SU-DHL-6 (cell line): ENCODE measurements around the gene TOGARAM2.

ENCODE experiments used
- H2AFZ ChIP-seq: fragments of 200-600 bp; sonication (generic); 2 replicates; pipeline ENCODE4 v1.6.1; 2014; ENCODE audit warnings: low read depth, mild to moderate bottlenecking, moderate library complexity, mixed read lengths, antibody characterized with exemption, low read length; ENCODE audit not compliant: severe bottlenecking
- H3F3A ChIP-seq: fragments of 200-600 bp; shearing (Covaris generic); 2 replicates; pipeline ENCODE4 v1.6.0; 2016; ENCODE audit warnings: antibody characterized with exemption, mild to moderate bottlenecking; ENCODE audit not compliant: insufficient read depth
- H3K27ac ChIP-seq: fragments of 200-600 bp; sonication (generic); 2 replicates; pipeline ENCODE4 v1.5.1; 2016; ENCODE audit warnings: low read depth, mild to moderate bottlenecking, low read length, moderate library complexity, mixed read lengths
- H3K27me3 ChIP-seq: fragments of 200-600 bp; sonication (generic), shearing (Covaris generic); 2 replicates; pipeline ENCODE4 v1.6.0; 2014; ENCODE audit warnings: mild to moderate bottlenecking, low read length
- H3K36me3 ChIP-seq: fragments of 200-600 bp; sonication (generic); 2 replicates; pipeline ENCODE4 v1.6.1; 2014; ENCODE audit warnings: mild to moderate bottlenecking, low read length, mixed read lengths
- H3K4me2 ChIP-seq: fragments of 300-600, 200-600 bp; shearing (Covaris generic), sonication (generic); 2 replicates; pipeline ENCODE4 v1.6.0; 2014; ENCODE audit warnings: low read length, low read depth, mild to moderate bottlenecking; ENCODE audit not compliant: poor library complexity, severe bottlenecking
- H3K4me3 ChIP-seq: fragments of 200-600 bp; sonication (generic); 2 replicates; pipeline ENCODE4 v1.5.1; 2014; ENCODE audit warnings: antibody characterized with exemption, low read length, mild to moderate bottlenecking, mixed read lengths; ENCODE audit not compliant: insufficient read depth, poor library complexity, severe bottlenecking
- H3K79me2 ChIP-seq: fragments of 200-600 bp; sonication (generic); 2 replicates; pipeline ENCODE4 v1.6.1; 2014; ENCODE audit warnings: mild to moderate bottlenecking, low read length, moderate library complexity; ENCODE audit not compliant: insufficient read depth
- H3K9ac ChIP-seq: fragments of 200-600 bp; sonication (generic); 2 replicates; pipeline ENCODE4 v1.7.0; 2014; ENCODE audit warnings: mild to moderate bottlenecking, low read length
- H3K9me2 ChIP-seq: fragments of 200-600 bp; sonication (generic); replicated peaks from 2 replicates; pipeline ENCODE4 v1.6.1; 2014; ENCODE audit warnings: low read length; ENCODE audit not compliant: insufficient read depth
- H3K9me3 ChIP-seq: fragments of 200-600 bp; sonication (generic); 2 replicates; pipeline ENCODE4 v1.6.1; 2014; ENCODE audit warnings: low read length, mixed read lengths; ENCODE audit not compliant: insufficient read depth
- H4K20me1 ChIP-seq: fragments of 200-600 bp; sonication (generic); 2 replicates; pipeline ENCODE4 v1.6.1; 2014; ENCODE audit warnings: low read depth, mild to moderate bottlenecking, antibody characterized with exemption, low read length, moderate library complexity, mixed read lengths
- CTCF ChIP-seq: fragments of 200-600 bp; sonication (generic); IDR thresholded peaks from one replicate; pipeline ENCODE4 v1.5.1; 2017; ENCODE audit warnings: antibody characterized with exemption, mild to moderate bottlenecking, low read length, moderate library complexity; ENCODE audit not compliant: insufficient read depth, poor library complexity, severe bottlenecking
- EZH2phosphoT487 ChIP-seq: fragments of 200-600 bp; sonication (generic), shearing (Covaris generic); conservative IDR thresholded peaks from 2 replicates; pipeline ENCODE4 v1.6.1; 2018; ENCODE audit warnings: mild to moderate bottlenecking, antibody characterized with exemption, low read length, moderate library complexity, mixed read lengths

Gene TOGARAM2

GRCh38 chr2:28950941-28951630 is 30.0 kb upstream of the TOGARAM2 start:
- H2AFZ ChIP-seq, result no peak overlapping the region
- no peak overlapping the region for H3K9ac ChIP-seq
- no peak overlapping the region for H3K4me3 ChIP-seq
- TF ChIP-seq CTCF (no peak), EZH2phosphoT487 (no peak)
- H3K27me3 ChIP-seq, result no peaks in the 10 kb centered on the region
- H3K36me3 ChIP-seq, result peaks cover 30% of the 10 kb centered on the region
- 0 out of 2 replicates have a peak, but pooled peaks cover 15% of the 10 kb centered on the region for H4K20me1 ChIP-seq
- H3K4me2 ChIP-seq, result no peak overlapping the region
- no peaks in the 10 kb centered on the region for H3K9me3 ChIP-seq
- H3F3A ChIP-seq, result peaks cover 26% of the 10 kb centered on the region
- H3K27ac ChIP-seq, result no peak overlapping the region
- H3K9me2 ChIP-seq, result no peaks in the 10 kb centered on the region
- H3K79me2 ChIP-seq, result no peaks in the 10 kb centered on the region

- no peak overlapping the region for H2AFZ ChIP-seq
- no peaks in the 10 kb centered on the region for H3K27me3 ChIP-seq
- TF ChIP-seq EZH2phosphoT487 (no peak), CTCF (no peak)
- H3F3A ChIP-seq, result peaks cover 17% of the 10 kb centered on the region
- no peaks in the 10 kb centered on the region for H3K9me2 ChIP-seq
- H3K9ac ChIP-seq, result no peak overlapping the region
- no peaks in the 10 kb centered on the region for H3K9me3 ChIP-seq
- peaks cover 21% of the 10 kb centered on the region for H3K36me3 ChIP-seq
- no peak overlapping the region for H3K4me2 ChIP-seq
- no peaks in the 10 kb centered on the region for H3K79me2 ChIP-seq
- H4K20me1 ChIP-seq, result 0 out of 2 replicates have a peak, but pooled peaks cover 10% of the 10 kb centered on the region
- no peak overlapping the region for H3K4me3 ChIP-seq
- H3K27ac ChIP-seq, result no peak overlapping the region
Measured at GRCh38 chr2:28951910-28952835, 28.9 kb upstream of the TOGARAM2 start.

GRCh38 chr2:28952836-28953211 is 28.3 kb upstream of the TOGARAM2 start:
- no peak overlapping the region for H3K4me3 ChIP-seq
- peaks cover 14% of the 10 kb centered on the region for H3K36me3 ChIP-seq
- no peaks in the 10 kb centered on the region for H3K79me2 ChIP-seq
- H3K9me2 ChIP-seq, result no peaks in the 10 kb centered on the region
- no peak overlapping the region for H2AFZ ChIP-seq
- 0 out of 2 replicates have a peak, but pooled peaks cover 10% of the 10 kb centered on the region for H4K20me1 ChIP-seq
- H3K9ac ChIP-seq, result no peak overlapping the region
- TF ChIP-seq CTCF, result no peak
- no peak for TF ChIP-seq EZH2phosphoT487
- no peaks in the 10 kb centered on the region for H3K27me3 ChIP-seq
- no peak overlapping the region for H3K27ac ChIP-seq
- H3F3A ChIP-seq, result peaks cover 14% of the 10 kb centered on the region
- H3K9me3 ChIP-seq, result no peaks in the 10 kb centered on the region
- no peak overlapping the region for H3K4me2 ChIP-seq
